Omental fat pad (tissue), 4 donors: ENCODE results near the gene TYW3. TPM values are rescaled to one million over a fixed set of nuclear protein-coding genes. Genes with fewer than 3 reads are reported as not detected.

ENCODE experiments used
- ATAC-seq: fragments of 150-250 bp; one replicate; pipeline ENCODE4 v1.9.1; 2016; ENCODE audit warnings: mild to moderate bottlenecking, moderate library complexity; ENCODE audit not compliant: low FRiP score
- DNase-seq: peaks from one replicate; pipeline ENCODE4 v3.0.0-alpha.2; 2019; ENCODE audit warnings: low spot score
- total RNA-seq, 4 donors: library from RNA; depleted of rRNA; stranded (reverse); fragments of >200 nt; gene quantifications; one replicate each; pipeline ENCODE4 v1.1.0, GENCODE V29; 2016
- TF ChIP-seq, protein P1 (sequence below), 3 donors: fragments of 450-650 bp; IDR thresholded peaks; one replicate each; pipeline ENCODE4 v1.5.1; 2016 to 2017; ENCODE audit warnings: antibody characterized with exemption in 3 of 3, mild to moderate bottlenecking in 3 of 3, moderate library complexity in 2 of 3

TYW3 gene
- total RNA-seq, 4 donors from 2014 or later = 11.2 to 19.7 (median 13.6) TPM

DNA sequence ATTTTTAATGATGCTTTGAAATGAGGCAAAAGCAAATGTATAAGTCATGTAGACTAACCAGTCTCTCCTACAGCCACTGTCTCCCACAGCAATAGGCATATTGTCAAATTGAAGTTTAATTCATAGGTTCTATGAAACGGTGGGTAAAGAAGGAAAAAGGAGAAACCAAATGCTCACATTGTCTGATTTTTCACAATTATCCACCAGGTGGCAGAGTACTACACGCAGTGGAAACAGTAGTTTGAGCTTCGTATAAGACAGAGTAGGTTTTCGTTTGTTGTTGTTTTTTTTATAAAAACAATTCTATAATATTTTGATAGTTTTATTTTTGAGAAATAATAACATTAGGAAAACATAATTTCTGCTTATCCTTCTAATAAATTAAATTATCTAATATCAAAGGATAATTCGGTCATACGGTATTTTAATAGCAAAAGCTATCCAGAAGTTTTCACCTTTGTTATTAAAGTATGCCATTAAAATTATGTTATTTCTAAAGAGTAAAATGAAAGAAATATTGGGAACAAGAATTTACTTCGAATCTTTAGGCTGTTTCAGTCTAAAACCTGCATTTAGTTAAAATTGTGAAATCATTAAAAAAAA is 39.1 kb downstream of the TYW3 start:
- no peak for DNase-seq
- no peak for ATAC-seq
- TF ChIP-seq, protein P1, sequence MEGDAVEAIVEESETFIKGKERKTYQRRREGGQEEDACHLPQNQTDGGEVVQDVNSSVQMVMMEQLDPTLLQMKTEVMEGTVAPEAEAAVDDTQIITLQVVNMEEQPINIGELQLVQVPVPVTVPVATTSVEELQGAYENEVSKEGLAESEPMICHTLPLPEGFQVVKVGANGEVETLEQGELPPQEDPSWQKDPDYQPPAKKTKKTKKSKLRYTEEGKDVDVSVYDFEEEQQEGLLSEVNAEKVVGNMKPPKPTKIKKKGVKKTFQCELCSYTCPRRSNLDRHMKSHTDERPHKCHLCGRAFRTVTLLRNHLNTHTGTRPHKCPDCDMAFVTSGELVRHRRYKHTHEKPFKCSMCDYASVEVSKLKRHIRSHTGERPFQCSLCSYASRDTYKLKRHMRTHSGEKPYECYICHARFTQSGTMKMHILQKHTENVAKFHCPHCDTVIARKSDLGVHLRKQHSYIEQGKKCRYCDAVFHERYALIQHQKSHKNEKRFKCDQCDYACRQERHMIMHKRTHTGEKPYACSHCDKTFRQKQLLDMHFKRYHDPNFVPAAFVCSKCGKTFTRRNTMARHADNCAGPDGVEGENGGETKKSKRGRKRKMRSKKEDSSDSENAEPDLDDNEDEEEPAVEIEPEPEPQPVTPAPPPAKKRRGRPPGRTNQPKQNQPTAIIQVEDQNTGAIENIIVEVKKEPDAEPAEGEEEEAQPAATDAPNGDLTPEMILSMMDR (IDR thresholded peaks at IDR 0.05) = no peak

DNA sequence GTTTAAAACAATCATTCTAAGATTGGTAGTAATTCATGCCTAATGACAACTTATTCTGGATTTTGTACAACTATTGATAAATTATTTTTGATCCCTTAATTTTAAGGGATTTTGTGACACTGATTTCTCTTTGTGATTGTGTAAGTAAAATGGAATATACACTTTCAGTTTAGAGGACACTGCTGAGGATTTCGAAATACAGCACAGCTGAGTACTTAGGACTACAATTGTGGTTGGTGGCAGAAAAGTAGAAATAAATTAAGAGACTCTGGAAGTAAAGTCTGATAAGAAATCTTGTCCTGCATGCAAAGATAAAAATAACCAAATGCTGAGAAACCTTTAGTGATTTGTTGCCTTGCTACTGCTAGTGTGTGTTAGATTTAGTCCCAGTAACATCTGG is 40.0 kb downstream of the TYW3 start:
- no peak for ATAC-seq
- TF ChIP-seq, protein P1 (IDR thresholded peaks at IDR 0.05) = no peak
- DNase-seq = no peak

DNA sequence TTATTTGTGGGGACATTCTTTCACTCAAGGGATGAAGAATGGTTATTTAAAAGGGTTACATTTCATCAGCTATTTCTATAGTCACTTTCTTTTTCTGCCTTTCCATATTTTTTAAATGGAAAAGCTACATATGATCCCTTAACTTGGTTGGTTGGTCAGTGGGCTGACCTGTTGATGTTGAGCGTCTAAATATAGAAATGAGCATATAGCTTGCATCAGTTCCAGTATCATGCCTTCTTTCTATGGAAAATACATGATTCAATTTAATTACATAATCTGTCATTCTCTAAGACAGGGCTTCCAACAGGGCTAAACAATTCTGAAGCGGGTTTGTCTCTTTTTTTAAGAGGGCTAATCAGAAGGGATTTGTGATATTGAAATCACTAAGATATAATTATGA is 40.6 kb downstream of the TYW3 start:
- no peak for ATAC-seq
- DNase-seq = no peak
- TF ChIP-seq, protein P1 (IDR thresholded peaks at IDR 0.05) = no peak

DNA sequence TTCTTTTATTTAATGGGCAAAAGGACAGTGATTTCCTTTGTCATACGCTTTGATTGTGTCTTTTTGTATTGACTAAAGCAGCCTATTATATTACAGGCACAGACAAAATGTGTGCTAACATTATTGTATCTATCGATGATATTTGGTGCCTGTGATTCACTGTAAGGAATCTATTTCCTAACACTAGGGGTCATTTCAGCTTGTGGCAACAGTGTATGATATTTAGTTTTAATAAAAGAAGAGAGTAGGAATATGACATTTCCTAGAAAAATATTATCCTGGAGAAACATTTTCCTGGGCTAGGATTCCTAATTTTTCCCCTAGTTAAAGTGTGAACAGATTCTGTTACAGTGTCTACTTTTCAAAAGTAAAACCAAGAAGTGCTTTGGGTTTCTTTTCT is 42.8 kb downstream of the TYW3 start:
- TF ChIP-seq, protein P1 (IDR thresholded peaks at IDR 0.05) = no peak
- DNase-seq (no peak), ATAC-seq (no peak)

DNA sequence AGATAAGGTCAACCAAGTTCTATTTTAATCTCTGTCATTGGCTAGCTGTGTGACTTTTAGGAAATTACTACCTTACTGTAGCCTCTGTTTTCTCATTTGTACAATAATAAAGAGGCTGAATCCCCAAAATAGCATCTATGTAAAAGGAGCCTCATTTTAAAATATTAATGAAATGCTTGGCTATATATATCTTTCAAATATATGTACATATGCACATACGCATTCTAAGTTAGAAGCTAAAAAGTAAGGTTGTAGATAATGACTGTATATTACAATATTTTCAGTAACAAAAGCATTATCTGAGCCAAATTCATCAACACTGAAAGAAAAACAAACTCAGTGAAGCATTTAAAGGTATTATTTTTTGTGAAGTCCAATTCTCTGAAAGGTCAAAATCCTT is 44.6 kb downstream of the TYW3 start:
- TF ChIP-seq, protein P1 (IDR thresholded peaks at IDR 0.05) = no peak
- DNase-seq = no peak
- no peak for ATAC-seq

DNA sequence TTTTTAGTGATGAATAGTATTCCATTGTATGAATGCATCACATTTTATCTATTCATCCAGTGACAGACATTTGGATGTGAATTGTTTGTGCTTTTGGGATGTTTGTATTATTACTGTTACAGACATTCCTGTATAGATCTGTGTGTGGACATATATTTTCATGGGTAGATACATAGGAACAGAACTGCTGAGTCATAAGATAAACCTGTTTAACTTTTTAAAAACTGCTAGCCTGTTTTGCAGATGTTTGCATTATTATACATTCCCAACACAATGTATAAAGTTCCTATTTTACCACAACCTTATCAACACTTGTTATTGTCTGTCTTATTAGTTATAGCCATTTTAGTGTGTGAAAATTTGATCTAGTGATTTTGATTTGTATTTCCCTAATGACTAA is 46.8 kb downstream of the TYW3 start:
- DNase-seq = no peak
- no peak for ATAC-seq
- TF ChIP-seq, protein P1 (IDR thresholded peaks at IDR 0.05) = no peak

DNA sequence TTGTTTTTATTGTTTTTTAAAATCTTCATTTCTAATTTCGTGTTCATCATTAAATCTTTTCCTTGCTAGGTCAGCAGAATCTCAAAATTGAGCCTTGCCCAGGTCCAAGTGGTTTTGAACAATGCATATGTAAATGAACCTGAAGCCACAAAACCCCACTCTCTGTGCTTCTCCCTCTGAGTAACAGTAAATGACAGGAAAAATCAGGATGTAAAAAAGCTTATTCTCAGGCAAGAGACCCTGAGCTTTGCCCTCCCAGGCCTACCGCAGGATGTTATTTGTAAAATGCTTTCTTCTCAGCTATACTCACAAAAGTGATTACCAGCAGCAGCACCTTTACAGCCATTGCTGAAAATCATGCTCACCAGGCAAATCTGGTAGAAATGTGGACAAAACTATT is 47.6 kb downstream of the TYW3 start:
- ATAC-seq (no peak), DNase-seq (no peak)
- TF ChIP-seq, protein P1 (IDR thresholded peaks at IDR 0.05) = no peak
